Breast epithelium (tissue), 4 donors: ENCODE data around the gene PPT2. TPM values are rescaled to one million over a fixed set of nuclear protein-coding genes. Genes with fewer than 3 reads are reported as not detected.
A peak's percentile ranks its signal among the peaks of the same experiment; 100 is the strongest.
"Not testable (repeated sequence)": the region's sequence is repeated elsewhere in the genome, so short reads cannot be mapped to it uniquely, and the experiment has no call there.

Experiments
- DNase-seq, 2 donors: peaks; one replicate each; pipeline ENCODE4 v3.0.0-alpha.2; 2019; ENCODE audit warnings: low spot score in 2 of 2
- H3K27ac ChIP-seq, 2 donors: fragments of 200-600 bp; sonication (generic) in 1 of 2; one replicate each; pipeline ENCODE4 v1.5.1; 2016 to 2019; ENCODE audit warnings: mild to moderate bottlenecking in 1 of 2
- H3K27me3 ChIP-seq, 2 donors: fragments of 200-600 bp; sonication (generic) in 1 of 2; one replicate each; pipeline versions ENCODE4 v1.5.1 to v1.6.0; 2017 to 2019; ENCODE audit warnings: control low read depth in 1 of 2, mild to moderate bottlenecking in 1 of 2
- H3K36me3 ChIP-seq: fragments of 200-600 bp; one replicate; pipeline ENCODE4 v1.5.1; 2019
- H3K4me1 ChIP-seq, 2 donors: fragments of 200-600 bp; sonication (generic); one replicate each; pipeline ENCODE4 v1.5.1; 2016 to 2019; ENCODE audit warnings: control low read depth in 1 of 2
- H3K4me3 ChIP-seq, 3 donors: fragments of 200-600 bp; sonication (generic); 1 replicate in 2 of 3; 2 replicates in 1 of 3; pipeline ENCODE4 v1.5.1; 2016 to 2019; ENCODE audit warnings: mild to moderate bottlenecking in 3 of 3, moderate library complexity in 2 of 3
- H3K9me3 ChIP-seq, 2 donors: fragments of 200-600 bp; sonication (generic) in 1 of 2; one replicate each; pipeline ENCODE4 v1.5.1; 2016 to 2019; ENCODE audit warnings: control low read depth in 1 of 2
- CTCF ChIP-seq, 3 donors: fragments of 450-650 bp; IDR thresholded peaks; one replicate each; pipeline ENCODE4 v1.5.1; 2016 to 2017; ENCODE audit warnings: antibody characterized with exemption in 3 of 3, mild to moderate bottlenecking in 3 of 3, moderate library complexity in 3 of 3
- POLR2A ChIP-seq: fragments of 450-650 bp; IDR thresholded peaks from one replicate; pipeline ENCODE4 v1.6.1; 2016; ENCODE audit warnings: antibody characterized with exemption, mild to moderate bottlenecking, moderate library complexity
- POLR2AphosphoS5 ChIP-seq, 3 donors: sonication (generic); formaldehyde crosslinking; IDR thresholded peaks; one replicate each; pipeline ENCODE4 v1.6.1; 2017; ENCODE audit warnings: antibody characterized with exemption in 3 of 3
- intact Hi-C: fragments of 100-400 bp; cut with DNase I; formaldehyde crosslinking; loops from one replicate; pipeline ENCODE4 v1.15.1; 2023; ENCODE audit warnings: low total_unique reads
- total RNA-seq, 3 donors: library from RNA; depleted of rRNA; stranded (reverse); fragments of >200 nt; gene quantifications; one replicate each; pipeline ENCODE4 v1.1.0, GENCODE V29; 2016

Gene PPT2
- total RNA-seq, 3 donors from 2014 or later = 18.4 to 59.6 (median 28.5) TPM

GRCh38 chr6:32203426-32204267 lies 49.7 kb downstream of the PPT2 start:
- DNase-seq = no peak
- H3K36me3 ChIP-seq = no peaks in the 10 kb centered on the region
- intact Hi-C loops = no loop called here
- no peaks in the 10 kb centered on the region for H3K27me3 ChIP-seq
- H3K9me3 ChIP-seq = no peaks in the 10 kb centered on the region
- TF ChIP-seq CTCF (IDR thresholded peaks at IDR 0.05) (no peak), POLR2AphosphoS5 (IDR thresholded peaks at IDR 0.05) (no peak), POLR2A (no peak)
- H3K27ac ChIP-seq = no peak overlapping the region
- H3K4me3 ChIP-seq = no peak overlapping the region
- no peaks in the 10 kb centered on the region for H3K4me1 ChIP-seq

- Histone ChIP-seq H3K36me3 (no peaks in the 10 kb centered on the region), H3K4me3 (no peak overlapping the region), H3K9me3 (no peaks in the 10 kb centered on the region), H3K4me1 (no peaks in the 10 kb centered on the region), H3K27ac (no peak overlapping the region), H3K27me3 (no peaks in the 10 kb centered on the region)
- no peak for TF ChIP-seq POLR2A
- TF ChIP-seq CTCF (IDR thresholded peaks at IDR 0.05) = no peak
- TF ChIP-seq POLR2AphosphoS5 (IDR thresholded peaks at IDR 0.05) = no peak
- intact Hi-C loops = no loop called here
- no peak for DNase-seq
Measured at GRCh38 chr6:32204268-32204715, 50.4 kb downstream of the PPT2 start.

- H3K4me3 ChIP-seq = no peak overlapping the region
- no peaks in the 10 kb centered on the region for H3K9me3 ChIP-seq
- no peaks in the 10 kb centered on the region for H3K36me3 ChIP-seq
- TF ChIP-seq POLR2A (no peak), CTCF (IDR thresholded peaks at IDR 0.05) (no peak), POLR2AphosphoS5 (IDR thresholded peaks at IDR 0.05) (no peak)
- no peaks in the 10 kb centered on the region for H3K27me3 ChIP-seq
- H3K4me1 ChIP-seq = no peaks in the 10 kb centered on the region
- no peak overlapping the region for H3K27ac ChIP-seq
- no peak for DNase-seq
- intact Hi-C loops = no loop called here
Measured at GRCh38 chr6:32208996-32209395, 55.1 kb downstream of the PPT2 start.

GRCh38 chr6:32210191-32210601 lies 56.3 kb downstream of the PPT2 start:
- H3K4me3 ChIP-seq = no peak overlapping the region
- no peak for DNase-seq
- no peaks in the 10 kb centered on the region for H3K9me3 ChIP-seq
- H3K27ac ChIP-seq = no peak overlapping the region
- intact Hi-C loops = no loop called here
- H3K27me3 ChIP-seq = no peaks in the 10 kb centered on the region
- TF ChIP-seq CTCF (IDR thresholded peaks at IDR 0.05) (no peak), POLR2AphosphoS5 (IDR thresholded peaks at IDR 0.05) (no peak)
- no peaks in the 10 kb centered on the region for H3K36me3 ChIP-seq
- H3K4me1 ChIP-seq = no peaks in the 10 kb centered on the region

GRCh38 chr6:32211432-32211831 lies 57.5 kb downstream of the PPT2 start:
- H3K4me1 ChIP-seq, intact Hi-C loops, DNase-seq: not testable (repeated sequence)

More at GRCh38 chr6:32211432-32211831, 57.5 kb downstream of the PPT2 start:
- not testable (repeated sequence) for H3K4me3 ChIP-seq, H3K36me3 ChIP-seq, H3K9me3 ChIP-seq, H3K27me3 ChIP-seq
- H3K27ac ChIP-seq = peak overlapping the region in 1 of 2 donors; percentile 8
